Measurements from ENCODE around the gene KLK1.
"Not testable (repeated sequence)": the region's sequence is repeated elsewhere in the genome, so short reads cannot be mapped to it uniquely, and the experiment has no call there.

GRCh38 chr19:50770164-50770563 lies 53.4 kb downstream of the KLK1 start, which contains the start of gene GPR32:
- TF ChIP-seq CHD2 (IDR thresholded peaks at IDR 0.05; ENCODE audit: low read length, partially characterized antibody); MAX (IDR thresholded peaks at IDR 0.05; ENCODE audit: low read depth); RXRA (IDR thresholded peaks at IDR 0.05; ENCODE audit: borderline replicate concordance, low read depth); EP300 (IDR thresholded peaks at IDR 0.05; ENCODE audit: borderline replicate concordance in 1 of 2, low read depth in 1 of 2, low read length in 1 of 2); NRF1 (IDR thresholded peaks at IDR 0.05; ENCODE audit: low read depth, low read length); GATA2 (CRISPR knock-in tag; IDR thresholded peaks at IDR 0.05); SMC3 (IDR thresholded peaks at IDR 0.05; ENCODE audit: low read depth, low read length); POLR2AphosphoS5 (IDR thresholded peaks at IDR 0.05; ENCODE audit: low read depth, low read length); RCOR1 (IDR thresholded peaks at IDR 0.05; ENCODE audit: low read length); NFIC (IDR thresholded peaks at IDR 0.05; ENCODE audit: borderline replicate concordance); RAD21 (IDR thresholded peaks at IDR 0.05; ENCODE audit: low read length): not testable (repeated sequence)
- TF ChIP-seq, protein P1, sequence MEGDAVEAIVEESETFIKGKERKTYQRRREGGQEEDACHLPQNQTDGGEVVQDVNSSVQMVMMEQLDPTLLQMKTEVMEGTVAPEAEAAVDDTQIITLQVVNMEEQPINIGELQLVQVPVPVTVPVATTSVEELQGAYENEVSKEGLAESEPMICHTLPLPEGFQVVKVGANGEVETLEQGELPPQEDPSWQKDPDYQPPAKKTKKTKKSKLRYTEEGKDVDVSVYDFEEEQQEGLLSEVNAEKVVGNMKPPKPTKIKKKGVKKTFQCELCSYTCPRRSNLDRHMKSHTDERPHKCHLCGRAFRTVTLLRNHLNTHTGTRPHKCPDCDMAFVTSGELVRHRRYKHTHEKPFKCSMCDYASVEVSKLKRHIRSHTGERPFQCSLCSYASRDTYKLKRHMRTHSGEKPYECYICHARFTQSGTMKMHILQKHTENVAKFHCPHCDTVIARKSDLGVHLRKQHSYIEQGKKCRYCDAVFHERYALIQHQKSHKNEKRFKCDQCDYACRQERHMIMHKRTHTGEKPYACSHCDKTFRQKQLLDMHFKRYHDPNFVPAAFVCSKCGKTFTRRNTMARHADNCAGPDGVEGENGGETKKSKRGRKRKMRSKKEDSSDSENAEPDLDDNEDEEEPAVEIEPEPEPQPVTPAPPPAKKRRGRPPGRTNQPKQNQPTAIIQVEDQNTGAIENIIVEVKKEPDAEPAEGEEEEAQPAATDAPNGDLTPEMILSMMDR (IDR thresholded peaks at IDR 0.05): not testable (repeated sequence)
